ENCODE results near the gene FCAR. TPM values are rescaled to one million over a fixed set of nuclear protein-coding genes. Genes with fewer than 3 reads are reported as not detected.
"Not testable (repeated sequence)": the region's sequence is repeated elsewhere in the genome, so short reads cannot be mapped to it uniquely, and the experiment has no call there.

FCAR gene
- total and polyA plus RNA-seq, 12 donors = 0.19 to 1.8 (median 0.67) TPM; not detected in 4

DNA sequence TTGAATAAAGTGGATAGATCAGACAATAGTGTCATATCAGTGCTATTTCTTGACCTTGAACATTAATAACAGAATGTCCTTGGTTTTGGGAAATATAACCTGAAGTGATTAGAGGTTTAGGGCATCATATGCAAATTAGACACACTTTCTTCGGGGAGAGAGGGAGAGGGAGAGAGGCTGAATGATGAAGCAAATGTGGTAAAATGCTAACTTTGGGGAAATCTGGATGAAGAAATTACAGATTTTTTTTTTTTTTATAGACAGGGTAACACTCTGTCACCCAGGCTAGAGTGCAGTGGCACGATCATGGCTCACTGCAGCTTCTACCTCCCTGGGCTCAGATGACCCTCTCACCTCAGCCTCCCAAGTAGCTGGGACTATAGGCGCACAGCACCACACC lies 28.0 kb downstream of the FCAR start:
- WGBS, 2 donors = 79 to 86% methylated on average over 3 of the region's 3 CpGs

DNA sequence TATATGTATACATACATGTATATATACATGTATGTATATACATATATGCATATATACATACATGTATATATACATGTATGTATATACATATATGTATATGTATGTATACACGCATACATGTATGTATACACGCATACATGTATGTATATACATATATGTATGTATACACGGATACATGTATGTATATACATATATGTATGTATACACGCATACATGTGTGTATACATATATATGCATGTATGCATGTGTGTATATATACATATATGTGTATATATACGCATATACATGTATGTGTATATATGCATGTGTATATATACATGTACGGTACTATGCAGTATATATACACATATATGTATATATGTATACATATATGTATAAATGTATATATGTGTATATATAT lies 29.3 kb downstream of the FCAR start:
- no peaks in the 10 kb centered on the region for H3K9me3 ChIP-seq
- DNase-seq (no peak), ATAC-seq (no peak)
- 90 to 92% methylated on average over 6 of the region's 6 CpGs for WGBS, 2 donors
- TF ChIP-seq, protein P1, sequence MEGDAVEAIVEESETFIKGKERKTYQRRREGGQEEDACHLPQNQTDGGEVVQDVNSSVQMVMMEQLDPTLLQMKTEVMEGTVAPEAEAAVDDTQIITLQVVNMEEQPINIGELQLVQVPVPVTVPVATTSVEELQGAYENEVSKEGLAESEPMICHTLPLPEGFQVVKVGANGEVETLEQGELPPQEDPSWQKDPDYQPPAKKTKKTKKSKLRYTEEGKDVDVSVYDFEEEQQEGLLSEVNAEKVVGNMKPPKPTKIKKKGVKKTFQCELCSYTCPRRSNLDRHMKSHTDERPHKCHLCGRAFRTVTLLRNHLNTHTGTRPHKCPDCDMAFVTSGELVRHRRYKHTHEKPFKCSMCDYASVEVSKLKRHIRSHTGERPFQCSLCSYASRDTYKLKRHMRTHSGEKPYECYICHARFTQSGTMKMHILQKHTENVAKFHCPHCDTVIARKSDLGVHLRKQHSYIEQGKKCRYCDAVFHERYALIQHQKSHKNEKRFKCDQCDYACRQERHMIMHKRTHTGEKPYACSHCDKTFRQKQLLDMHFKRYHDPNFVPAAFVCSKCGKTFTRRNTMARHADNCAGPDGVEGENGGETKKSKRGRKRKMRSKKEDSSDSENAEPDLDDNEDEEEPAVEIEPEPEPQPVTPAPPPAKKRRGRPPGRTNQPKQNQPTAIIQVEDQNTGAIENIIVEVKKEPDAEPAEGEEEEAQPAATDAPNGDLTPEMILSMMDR (IDR thresholded peaks at IDR 0.05) = no peak
- intact Hi-C loops (cut with DNase I) = no loop called here
- no peak overlapping the region for H3K27ac ChIP-seq
- H3K4me1 ChIP-seq = no peaks in the 10 kb centered on the region
- no peak overlapping the region for H3K4me3 ChIP-seq
- H3K36me3 ChIP-seq = no peaks in the 10 kb centered on the region
- H3K27me3 ChIP-seq = peaks cover 0 to 37% (median 23%) of the 10 kb centered on the region in 7 donors

More for the DNA sequence above, 28.0 kb downstream of the FCAR start:
- TF ChIP-seq, protein P1 (IDR thresholded peaks at IDR 0.05) = no peak
- Histone ChIP-seq H3K4me1 (no peaks in the 10 kb centered on the region), H3K27ac (no peak overlapping the region), H3K4me3 (no peak overlapping the region), H3K36me3 (no peaks in the 10 kb centered on the region), H3K9me3 (no peaks in the 10 kb centered on the region), H3K27me3 (peaks cover 0 to 36% (median 21%) of the 10 kb centered on the region in 7 donors)
- DNase-seq = no peak
- intact Hi-C loops (cut with DNase I) = no loop called here
- no peak for ATAC-seq

DNA sequence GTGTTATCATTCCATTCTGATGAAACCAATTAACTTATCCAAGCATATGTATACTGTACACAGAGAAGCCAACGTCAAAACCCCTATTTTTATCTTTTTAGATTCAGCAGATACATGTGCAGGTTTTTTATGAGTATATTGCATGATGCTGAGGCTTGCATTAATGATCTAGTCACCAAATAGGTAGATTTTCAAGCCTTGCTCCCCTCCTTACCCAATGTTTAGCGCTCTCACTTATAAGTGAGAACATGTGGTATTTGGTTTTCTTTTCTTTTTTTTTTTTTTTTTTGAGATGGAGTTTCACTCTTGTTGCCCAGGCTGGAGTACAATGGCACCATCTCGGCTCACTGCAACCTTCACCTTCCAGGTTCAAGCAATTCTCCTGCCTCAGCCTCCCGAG lies 30.2 kb downstream of the FCAR start:
- not testable (repeated sequence) for ATAC-seq

DNA sequence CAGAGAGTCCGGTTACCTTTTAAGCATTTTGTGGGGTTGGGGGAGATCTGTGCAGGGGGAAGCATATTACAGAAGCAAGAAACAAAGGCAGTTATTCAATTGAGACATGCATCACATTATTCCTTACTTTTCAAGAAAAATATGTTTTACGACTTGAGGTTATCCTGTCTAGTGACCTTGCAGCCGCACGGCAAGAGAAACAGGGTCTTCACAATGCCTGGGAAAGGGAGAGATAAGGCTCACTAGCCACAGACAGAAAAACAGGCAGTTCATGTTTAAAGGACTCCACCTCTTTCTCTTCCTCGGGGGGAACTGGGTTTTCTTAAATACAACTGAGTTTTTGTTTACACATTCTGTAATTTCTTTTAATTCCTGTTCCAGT lies 31.4 kb downstream of the FCAR start:
- intact Hi-C loops (cut with DNase I) = no loop called here
- Histone ChIP-seq H3K36me3 (no peaks in the 10 kb centered on the region), H3K4me1 (no peaks in the 10 kb centered on the region), H3K27ac (no peak overlapping the region), H3K27me3 (peaks cover 0 to 25% (median 18%) of the 10 kb centered on the region in 7 donors), H3K4me3 (no peak overlapping the region), H3K9me3 (no peaks in the 10 kb centered on the region)
- WGBS, 2 donors = 23 to 27% methylated on average over 5 of the region's 5 CpGs
- DNase-seq (no peak), ATAC-seq (no peak)
- TF ChIP-seq, protein P1 (IDR thresholded peaks at IDR 0.05) = no peak

More for the DNA sequence above, 30.2 kb downstream of the FCAR start:
- H3K36me3 ChIP-seq; H3K9me3 ChIP-seq; DNase-seq; H3K27ac ChIP-seq; H3K4me3 ChIP-seq; intact Hi-C loops (cut with DNase I); H3K4me1 ChIP-seq: not testable (repeated sequence)
- 79 to 83% methylated on average over 4 of the region's 4 CpGs for WGBS, 2 donors
- H3K27me3 ChIP-seq = peaks cover 0 to 36% (median 23%) of the 10 kb centered on the region in 7 donors

DNA sequence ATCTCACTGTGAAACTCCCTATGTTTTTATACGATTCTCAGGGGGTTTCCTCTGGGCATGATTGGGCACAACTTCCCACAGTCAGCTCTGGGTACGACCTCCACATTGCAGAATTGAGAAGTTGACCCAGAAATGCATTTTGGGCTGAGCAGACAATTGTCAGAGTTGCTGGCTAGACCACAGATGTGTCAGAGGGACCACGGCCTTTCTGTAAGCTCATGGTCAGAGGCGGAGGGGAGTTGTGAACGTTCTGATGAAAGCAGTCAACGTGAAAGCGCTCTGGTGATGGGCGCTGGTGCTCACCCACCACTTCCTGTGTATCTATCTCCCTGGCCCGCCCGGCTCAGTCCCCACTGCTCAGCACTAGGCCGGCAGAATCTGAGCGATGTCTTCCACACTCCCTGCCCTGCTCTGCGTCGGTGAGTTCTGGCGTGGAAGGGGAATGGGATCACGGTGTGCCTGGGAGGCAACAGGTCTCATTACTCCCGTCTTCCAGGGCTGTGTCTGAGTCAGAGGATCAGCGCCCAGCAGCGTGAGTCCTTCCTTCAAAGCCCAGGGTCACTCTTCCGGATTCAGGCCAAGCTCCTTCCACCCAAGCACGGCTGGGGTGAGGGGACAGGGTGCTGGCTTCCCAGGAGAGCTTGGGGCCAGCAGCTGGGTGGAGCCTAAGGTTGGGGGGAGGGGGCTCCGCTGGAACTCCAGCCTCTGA lies 31.9 kb downstream of the FCAR start, which contains the start of gene NCR1:
Gene NCR1 (plus strand): TSS at position 346 of the 709 bp plus-strand sequence. CDS start 40 bp downstream, at position 386.
- TF ChIP-seq, protein P1 (IDR thresholded peaks at IDR 0.05) = no peak
- DNase-seq (no peak), ATAC-seq (no peak)
- H3K27ac ChIP-seq = peak within 1 kb of the TSS in 1 of 10 donors; percentile 43
- H3K4me3 ChIP-seq = peak within 1 kb of the TSS in 1 of 10 donors; percentile 2
- WGBS, 2 donors = 32 to 35% methylated on average over 22 of the region's 22 CpGs
- H3K9me3 ChIP-seq = no peaks in the 10 kb centered on the region
- intact Hi-C loops (cut with DNase I) = no loop called here
- H3K36me3 ChIP-seq = no peaks in the 10 kb centered on the region
- peaks cover 0 to 25% (median 16%) of the 10 kb centered on the region in 7 donors for H3K27me3 ChIP-seq
- no peaks in the 10 kb centered on the region for H3K4me1 ChIP-seq
